ENCODE measurements around the gene PTK6.

Gene PTK6

DNA sequence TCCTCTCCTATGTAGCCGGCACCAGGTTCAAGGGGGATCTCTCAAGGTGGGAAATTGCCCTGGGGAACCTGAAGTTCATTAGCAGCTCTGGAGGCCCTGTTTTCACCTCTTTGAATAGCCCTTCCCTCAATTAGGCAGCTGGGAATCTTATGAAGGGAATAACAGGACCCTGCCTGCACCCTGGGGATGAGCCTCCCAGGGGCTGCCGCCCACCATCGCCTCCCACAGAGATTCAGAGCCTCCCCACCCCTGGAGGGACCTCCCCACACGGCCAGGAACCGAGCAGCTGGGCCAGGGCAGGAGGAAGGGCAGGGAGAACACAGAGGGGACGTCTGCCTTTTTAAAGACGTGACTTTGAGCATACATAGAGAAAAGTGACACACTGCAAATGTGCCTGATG lies 33.7 kb downstream of the PTK6 start:
- TF ChIP-seq, protein P1, sequence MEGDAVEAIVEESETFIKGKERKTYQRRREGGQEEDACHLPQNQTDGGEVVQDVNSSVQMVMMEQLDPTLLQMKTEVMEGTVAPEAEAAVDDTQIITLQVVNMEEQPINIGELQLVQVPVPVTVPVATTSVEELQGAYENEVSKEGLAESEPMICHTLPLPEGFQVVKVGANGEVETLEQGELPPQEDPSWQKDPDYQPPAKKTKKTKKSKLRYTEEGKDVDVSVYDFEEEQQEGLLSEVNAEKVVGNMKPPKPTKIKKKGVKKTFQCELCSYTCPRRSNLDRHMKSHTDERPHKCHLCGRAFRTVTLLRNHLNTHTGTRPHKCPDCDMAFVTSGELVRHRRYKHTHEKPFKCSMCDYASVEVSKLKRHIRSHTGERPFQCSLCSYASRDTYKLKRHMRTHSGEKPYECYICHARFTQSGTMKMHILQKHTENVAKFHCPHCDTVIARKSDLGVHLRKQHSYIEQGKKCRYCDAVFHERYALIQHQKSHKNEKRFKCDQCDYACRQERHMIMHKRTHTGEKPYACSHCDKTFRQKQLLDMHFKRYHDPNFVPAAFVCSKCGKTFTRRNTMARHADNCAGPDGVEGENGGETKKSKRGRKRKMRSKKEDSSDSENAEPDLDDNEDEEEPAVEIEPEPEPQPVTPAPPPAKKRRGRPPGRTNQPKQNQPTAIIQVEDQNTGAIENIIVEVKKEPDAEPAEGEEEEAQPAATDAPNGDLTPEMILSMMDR (IDR thresholded peaks at IDR 0.05; ENCODE audit: low read depth, low read length, missing control alignments): no peak
- no peak for DNase-seq (ENCODE audit: extremely low read depth, low read depth)
- H3K4me3 ChIP-seq (replicated peaks; ENCODE audit: low read depth, low read length): no peak overlapping the region

DNA sequence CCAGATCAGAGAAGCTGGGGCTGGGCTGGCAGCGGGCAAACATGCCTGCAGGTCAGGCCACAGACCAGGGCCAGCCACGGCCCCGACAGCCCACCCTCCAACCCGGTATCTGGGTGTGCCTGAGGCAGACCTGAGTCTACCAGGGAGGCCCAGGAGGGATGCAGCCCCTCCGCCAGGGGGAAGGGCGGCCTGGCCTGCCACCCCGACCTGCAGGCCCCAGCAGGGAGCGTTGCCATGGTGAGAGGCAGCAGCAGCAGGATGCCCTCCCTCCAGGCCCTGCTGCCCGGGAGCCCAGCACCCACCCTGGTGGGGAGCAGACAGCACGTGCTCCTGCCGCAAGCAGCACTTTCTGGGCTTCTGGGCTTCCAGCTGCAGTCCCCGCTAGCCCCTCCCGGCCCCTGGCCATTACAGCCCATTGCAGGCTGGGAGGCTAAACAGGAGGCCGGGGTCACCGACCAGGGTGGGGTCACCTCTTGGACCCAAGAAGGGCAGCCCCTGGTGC lies 34.5 kb downstream of the PTK6 start:
- DNase-seq (ENCODE audit: extremely low read depth, low read depth): no peak
- H3K4me3 ChIP-seq (replicated peaks; ENCODE audit: low read depth, low read length): no peak overlapping the region
- TF ChIP-seq, protein P1 (IDR thresholded peaks at IDR 0.05; ENCODE audit: low read depth, low read length, missing control alignments): no peak

DNA sequence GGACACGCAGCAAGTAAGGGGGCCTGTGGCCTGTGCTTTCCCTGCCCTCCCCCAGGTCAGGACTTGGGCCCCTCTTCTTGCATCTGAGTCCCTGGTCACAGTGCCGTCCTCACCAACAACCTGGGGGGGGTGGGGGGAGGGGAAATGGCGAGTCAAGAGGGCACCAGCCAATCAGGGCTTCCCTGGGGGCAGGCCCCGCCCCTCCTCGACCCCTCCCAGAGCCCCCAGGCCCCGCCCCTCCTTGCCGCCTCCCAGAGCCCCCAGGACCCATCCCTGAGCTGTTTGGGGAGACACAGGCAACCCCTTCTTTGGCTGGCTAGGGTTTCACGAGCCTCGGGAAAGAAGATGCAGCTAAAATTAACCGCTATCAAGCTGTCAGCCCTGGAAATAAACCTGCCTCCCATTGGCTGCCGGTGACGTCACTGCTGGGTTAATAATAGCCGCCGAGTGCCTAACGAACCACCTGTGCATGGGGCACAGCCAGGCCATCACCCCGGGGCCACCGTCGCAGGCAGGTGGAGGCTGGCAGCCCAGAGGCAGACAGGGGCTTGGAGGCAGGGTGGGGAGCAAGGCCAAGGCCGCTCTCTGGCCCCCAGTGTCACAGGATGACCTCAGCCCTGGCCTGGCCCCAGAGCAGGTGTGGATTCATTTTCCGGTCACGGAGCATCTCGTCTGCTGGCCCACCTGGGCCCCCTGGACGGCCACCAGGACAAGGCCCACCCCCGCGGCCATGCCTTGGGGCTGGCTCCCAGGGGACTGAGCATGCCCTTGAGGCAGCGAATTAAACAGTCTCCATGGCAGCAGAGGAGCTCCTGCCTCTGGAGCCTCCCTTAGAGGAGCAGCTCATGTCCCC lies 35.1 kb downstream of the PTK6 start:
- no peak overlapping the region for H3K4me3 ChIP-seq (replicated peaks; ENCODE audit: low read depth, low read length)
- TF ChIP-seq, protein P1 (IDR thresholded peaks at IDR 0.05; ENCODE audit: low read depth, low read length, missing control alignments): no peak
- DNase-seq (ENCODE audit: extremely low read depth, low read depth): no peak

DNA sequence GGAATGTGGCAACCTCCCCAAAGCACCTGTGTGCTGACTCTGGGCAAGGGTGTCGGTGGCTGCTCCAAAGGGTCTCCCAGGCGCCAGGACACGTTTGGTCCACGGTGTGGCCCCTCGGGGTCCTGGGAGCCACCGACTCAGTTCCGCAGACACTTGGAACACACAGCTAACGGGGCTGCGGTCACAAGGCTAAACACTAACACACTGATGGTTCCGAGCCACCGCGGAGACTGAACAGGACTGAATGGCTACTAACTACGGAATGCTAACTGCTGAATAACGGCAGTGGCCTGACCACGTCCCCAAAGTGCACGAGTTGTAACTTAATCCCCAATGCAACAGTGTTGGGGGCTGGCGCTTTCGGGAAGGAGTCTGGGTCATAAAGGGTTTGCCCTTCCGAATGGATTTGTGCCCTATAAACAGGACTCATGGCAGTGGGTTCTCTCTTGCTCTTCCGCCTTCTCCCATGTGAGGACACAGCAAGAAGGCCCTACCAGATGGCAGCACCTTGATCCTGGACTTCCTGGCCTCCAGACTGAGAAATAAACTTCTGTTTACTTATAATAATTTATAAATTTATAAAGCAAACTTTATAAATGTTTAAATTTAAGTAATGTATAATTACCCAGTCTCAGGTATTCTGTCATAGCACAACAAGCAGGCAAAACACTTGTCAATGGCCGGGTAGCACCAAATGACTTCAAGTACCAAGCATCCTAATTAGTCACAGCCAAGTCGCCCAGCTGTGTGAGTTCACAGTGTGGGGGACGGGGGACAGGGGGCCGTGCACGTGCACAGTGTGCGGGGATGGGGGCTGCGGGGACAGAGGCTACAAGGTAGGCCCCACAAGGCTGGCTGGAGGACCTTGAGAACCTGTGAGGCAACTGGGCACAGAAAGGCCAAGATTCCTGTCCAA lies 36.0 kb downstream of the PTK6 start:
- no peak overlapping the region for H3K4me3 ChIP-seq (replicated peaks; ENCODE audit: low read depth, low read length)
- TF ChIP-seq, protein P1 (IDR thresholded peaks at IDR 0.05; ENCODE audit: low read depth, low read length, missing control alignments): no peak
- DNase-seq (ENCODE audit: extremely low read depth, low read depth): no peak

DNA sequence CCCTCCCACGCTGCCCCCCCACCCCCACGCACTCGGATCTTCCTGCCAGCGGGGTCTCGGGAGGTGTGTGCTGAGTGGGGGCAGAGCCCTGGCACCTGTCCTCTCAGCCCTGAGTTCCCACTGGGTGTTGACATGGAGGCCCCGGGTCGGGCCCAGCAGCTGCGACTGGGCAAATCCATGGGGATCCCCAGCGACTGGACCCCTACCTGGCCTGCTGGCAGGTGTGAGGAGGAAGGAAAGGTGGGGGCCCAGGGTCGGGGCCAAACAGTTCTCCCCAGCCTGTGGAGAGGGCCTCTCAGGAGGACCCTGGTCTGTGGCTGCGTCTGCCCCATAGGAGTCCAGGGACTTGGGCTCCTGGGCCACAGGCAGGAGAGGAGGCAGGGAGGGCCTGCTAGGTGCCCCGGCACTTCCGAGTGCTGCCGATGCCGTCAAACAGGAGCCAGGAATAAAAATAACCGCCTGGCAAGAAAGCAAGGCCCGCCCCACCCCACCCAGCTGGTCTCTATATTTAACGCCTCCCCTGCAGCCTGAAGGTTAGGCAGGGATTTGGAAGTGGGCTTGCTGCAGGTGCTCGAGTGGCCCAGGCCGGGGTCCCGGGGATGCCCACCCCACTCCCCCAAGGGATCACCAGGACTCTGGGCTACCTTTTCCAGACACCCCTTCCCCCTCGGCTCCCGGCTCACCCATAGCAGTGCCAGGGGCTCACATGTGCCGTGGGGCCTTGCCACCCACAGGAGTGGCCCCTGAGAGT lies 36.9 kb downstream of the PTK6 start:
- no peak for DNase-seq (ENCODE audit: extremely low read depth, low read depth)
- no peak overlapping the region for H3K4me3 ChIP-seq (replicated peaks; ENCODE audit: low read depth, low read length)
- TF ChIP-seq, protein P1 (IDR thresholded peaks at IDR 0.05; ENCODE audit: low read depth, low read length, missing control alignments): no peak

DNA sequence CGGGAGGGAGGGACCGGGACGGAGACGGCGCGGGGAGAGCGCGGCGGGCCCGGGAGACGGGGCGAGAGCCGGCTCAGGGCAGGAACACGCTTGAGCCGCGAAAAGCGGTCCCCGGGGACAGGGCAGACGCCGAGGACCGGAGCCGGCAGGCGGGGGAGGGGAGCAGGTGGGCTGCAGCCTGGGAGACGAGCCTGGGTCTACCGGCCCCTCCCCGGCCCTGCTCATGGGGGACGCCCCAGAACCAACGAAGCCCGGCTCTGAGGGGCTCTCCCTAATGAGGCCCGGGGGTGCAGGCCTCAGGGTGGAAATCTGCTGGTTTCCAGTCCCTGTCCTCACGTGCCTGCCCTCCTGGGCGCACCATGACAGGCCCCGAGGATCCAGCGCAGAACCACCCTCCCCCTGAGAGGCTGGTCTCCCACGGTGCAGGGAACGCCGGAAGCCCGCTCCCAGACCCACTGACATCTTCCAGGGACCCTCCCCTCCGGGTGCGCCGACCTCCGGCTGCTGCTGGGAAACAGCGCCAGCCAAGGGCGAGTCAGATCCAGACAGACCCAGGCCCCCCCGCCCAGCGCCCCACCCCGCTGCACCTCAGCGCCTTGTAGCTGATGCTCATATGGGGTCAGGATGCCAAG lies 37.7 kb downstream of the PTK6 start:
- no peak for DNase-seq (ENCODE audit: extremely low read depth, low read depth)
- no peak overlapping the region for H3K4me3 ChIP-seq (replicated peaks; ENCODE audit: low read depth, low read length)
- TF ChIP-seq, protein P1 (IDR thresholded peaks at IDR 0.05; ENCODE audit: low read depth, low read length, missing control alignments): no peak
